ENCODE measurements around the gene CTDSPL2.
"Not testable (repeated sequence)": the region's sequence is repeated elsewhere in the genome, so short reads cannot be mapped to it uniquely, and the experiment has no call there.

The CTDSPL2 gene

DNA sequence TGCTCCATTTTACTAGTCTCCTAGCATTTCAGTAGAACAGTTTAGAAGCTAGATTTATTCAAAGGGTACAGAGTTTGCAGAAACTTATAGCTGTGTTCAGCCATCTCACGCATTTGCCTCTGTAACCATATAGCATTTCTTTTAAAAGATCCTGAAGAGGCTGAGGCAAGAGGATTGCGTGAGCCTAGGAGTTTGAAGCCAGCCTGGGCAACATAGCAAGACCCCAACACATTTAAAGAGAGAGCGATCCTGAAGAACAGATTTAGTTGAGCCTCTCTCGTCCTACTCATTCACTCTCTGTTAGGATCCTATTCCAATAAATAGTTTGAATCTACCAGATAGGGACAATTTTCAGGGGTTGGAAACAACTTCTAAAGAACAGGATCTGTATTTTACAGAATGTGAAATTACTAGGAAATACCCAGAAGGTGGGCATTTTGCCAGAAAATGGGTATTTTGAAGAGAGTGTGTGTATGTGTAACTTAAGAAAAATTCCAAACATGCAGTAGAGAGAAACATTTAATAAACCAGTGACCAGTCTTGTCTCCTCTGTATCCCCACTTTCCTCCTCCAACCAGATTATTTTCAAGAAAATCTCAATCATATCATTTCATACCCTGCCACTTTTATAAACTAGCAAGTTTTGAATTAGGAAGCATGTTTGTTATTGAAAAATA lies 114.0 kb downstream of the CTDSPL2 start:
- DNase-seq (ENCODE audit: low read depth in 3 of 3) = no peak

DNA sequence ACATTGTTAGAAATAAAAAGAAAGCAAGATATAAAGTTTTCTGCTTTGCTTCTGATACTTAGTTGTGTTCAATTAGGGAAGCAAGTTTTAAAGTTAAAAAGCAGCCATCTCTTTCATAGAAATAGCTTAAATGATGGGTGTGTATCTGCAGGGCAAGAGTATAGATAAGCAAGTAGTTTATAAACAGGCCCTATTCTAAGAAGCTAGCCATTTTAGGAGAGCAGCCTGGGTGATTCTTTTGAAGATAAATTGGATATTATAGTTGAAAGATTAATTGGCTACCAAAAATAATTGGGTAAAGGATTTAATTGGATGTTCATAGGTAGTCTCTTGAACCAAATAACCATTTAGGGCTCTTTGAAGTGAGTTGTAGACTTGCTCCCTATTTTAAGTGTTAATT lies 115.2 kb downstream of the CTDSPL2 start:
- DNase-seq (ENCODE audit: low read depth in 3 of 3) = no peak

DNA sequence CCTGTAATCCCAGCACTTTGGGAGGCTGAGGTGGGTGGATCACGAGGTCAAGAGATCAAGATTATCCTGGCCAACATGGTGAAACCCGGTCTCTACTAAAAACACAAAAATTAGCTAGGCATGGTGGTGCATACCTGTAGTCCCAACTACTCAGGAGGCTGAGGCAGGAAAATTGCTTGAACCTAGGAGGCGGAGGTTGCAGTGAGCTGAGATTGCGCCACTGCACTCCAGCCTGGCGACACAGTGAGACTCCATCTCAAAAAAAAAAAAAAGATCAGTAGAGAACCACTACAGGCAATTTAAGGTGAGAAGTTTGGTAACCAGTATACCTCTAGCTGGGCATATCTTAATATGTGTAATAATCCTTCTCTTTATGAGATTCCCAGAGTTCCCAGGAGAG lies 117.3 kb downstream of the CTDSPL2 start:
- not testable (repeated sequence) for DNase-seq (ENCODE audit: low read depth in 3 of 3)

DNA sequence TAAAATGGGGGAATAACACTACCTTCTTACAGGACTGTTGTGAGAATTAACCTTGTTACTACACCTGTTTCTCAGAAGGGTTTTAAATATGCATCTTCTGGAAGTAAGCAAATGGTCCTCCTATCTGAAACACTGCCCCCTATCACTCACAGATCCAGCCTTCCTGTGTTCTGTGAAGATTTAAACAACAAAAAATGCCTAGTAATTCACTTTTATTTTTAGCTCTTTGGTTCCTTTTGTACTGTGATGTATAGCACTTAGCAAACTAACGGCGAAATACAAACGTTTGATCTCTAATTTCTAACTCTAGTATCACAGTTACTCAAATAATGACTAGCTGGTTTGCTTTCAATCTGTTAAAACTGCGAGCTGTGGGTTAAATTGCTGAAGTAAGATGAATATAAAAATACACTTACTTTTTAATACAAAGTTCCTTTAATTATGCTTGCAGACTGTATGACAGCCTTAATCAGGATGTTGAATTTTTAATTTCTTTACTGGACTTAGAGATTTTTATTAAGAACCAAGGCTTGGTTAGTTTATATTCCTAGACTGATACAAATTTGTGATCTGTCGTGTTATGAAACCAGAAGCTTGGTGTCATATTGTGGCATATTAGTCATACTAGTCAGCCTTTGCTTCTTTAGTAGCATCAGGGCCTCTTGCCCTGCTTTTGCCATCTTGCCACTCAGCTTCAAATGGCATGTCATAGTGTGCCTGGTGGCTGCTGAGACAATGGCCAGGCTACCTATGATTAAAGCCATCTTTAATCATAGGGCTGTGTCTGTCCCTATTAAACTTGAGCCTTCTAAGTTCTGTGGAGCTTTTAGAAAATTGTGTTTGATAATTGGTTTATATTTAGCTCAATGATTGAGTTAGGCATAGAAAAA lies 118.7 kb downstream of the CTDSPL2 start:
- DNase-seq (ENCODE audit: low read depth in 3 of 3) = peak in 2 of 3 experiments; percentile 29 to 46

DNA sequence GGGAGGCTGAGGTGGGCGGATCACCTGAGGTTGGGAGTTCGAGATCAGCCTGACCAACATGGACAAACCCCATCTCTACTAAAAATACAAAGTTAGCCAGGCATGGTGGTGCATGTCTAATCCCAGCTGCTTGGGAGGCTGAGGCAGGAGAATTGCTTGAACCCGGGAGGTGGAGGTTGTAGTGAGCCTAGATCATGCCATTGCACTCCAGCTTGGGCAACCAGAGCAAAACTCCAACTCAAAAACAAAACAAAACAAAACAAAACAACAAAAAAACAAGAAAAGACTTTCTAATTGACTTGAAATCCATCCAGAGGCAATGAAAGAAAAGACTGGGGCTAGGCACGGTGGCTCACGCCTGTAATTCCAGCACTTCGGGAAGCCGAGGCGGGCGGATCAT lies 121.7 kb downstream of the CTDSPL2 start:
- not testable (repeated sequence) for DNase-seq (ENCODE audit: low read depth in 3 of 3)

DNA sequence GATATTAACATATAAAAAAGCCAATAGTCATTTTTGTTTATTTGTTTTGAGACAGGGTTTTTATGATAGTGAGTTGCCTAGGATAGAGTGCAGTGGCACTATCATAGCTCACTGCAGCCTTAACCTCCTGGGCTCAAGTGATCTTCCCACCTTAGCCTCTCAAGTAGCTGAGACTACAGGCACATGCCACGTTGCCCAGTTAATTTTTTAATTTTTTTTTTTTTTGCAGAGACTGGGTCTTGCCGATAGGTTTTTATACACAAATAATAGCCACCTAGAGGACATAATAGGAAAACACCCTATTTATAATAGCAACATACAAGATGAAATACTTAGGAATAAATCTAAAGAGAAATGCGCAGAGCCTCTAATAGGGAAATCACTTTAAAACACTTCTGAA lies 122.8 kb downstream of the CTDSPL2 start:
- DNase-seq (ENCODE audit: low read depth in 3 of 3) = no peak

DNA sequence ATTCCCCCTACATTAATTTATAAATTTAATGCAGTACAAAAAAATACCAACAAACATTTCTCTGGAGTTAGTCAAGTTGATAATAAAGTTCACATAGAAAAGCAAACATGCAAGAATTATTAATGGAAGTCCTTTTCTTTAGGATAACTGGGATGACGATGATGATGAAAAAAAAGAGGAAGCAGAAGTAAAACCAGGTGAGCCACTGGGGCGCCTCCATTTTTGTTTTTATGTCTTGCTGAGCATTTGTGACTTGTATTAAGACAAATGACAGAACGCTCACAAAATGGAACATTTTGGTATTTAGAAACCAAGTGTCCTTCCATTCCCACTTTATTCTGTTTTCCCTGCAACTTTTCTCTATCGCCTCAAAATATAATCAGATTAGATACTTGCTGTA lies 123.3 kb downstream of the CTDSPL2 start:
- DNase-seq (ENCODE audit: low read depth in 3 of 3) = no peak

DNA sequence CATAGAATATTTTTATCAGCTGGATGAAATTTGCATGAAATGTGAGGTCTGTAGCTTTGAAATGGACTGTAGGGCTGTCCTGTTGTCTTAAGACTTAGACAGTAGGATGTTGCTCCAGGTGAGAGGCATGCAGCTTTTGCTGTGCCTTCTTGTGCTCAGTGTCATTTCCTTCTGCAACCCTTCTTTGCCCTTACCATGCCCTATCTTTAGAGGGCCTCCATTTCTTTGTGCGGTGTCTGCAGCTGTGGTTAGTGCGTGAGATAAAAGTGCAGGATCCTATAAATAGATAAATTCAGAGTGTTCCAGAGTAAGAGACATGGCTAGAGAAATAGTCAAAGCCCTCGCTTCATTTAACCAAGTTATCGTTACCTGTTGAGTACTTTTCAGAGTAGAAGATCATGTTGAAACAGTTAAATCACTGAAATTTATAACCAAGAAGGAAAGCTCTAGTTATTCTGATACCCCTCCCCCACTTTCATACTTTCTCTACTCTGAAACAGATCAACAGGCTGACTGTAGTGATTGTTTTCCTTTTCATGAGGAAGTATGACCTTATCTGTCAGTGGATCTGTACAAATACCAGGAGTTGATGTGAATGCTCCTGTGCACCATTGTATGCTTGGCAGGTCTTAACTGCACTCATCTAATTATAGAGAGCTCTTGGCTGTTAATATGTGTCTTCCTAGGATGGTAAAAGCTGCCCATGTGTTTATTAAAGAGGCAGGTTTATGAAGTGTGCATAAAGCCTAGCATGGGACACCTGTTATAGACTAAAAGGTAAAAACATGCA lies 127.7 kb downstream of the CTDSPL2 start:
- no peak for DNase-seq (ENCODE audit: low read depth in 3 of 3)

DNA sequence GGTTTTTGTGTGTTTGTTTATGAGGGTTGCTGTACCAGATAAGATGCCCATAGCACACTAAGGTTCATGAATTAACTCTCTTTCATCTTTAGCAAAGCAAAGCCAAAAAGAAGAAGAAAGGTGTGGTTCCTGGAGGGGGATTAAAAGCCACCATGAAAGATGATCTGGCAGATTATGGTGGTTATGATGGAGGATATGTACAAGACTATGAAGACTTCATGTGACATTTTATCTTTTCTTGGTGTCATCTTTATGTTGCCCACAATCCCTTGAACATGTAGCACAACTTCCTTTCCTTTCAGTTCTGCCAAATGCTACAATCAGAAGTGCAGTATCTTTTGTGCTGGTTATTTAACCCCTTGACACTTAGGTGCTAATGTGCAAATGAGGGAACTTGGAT lies 133.5 kb downstream of the CTDSPL2 start:
- DNase-seq (ENCODE audit: low read depth in 3 of 3) = not testable (repeated sequence)

DNA sequence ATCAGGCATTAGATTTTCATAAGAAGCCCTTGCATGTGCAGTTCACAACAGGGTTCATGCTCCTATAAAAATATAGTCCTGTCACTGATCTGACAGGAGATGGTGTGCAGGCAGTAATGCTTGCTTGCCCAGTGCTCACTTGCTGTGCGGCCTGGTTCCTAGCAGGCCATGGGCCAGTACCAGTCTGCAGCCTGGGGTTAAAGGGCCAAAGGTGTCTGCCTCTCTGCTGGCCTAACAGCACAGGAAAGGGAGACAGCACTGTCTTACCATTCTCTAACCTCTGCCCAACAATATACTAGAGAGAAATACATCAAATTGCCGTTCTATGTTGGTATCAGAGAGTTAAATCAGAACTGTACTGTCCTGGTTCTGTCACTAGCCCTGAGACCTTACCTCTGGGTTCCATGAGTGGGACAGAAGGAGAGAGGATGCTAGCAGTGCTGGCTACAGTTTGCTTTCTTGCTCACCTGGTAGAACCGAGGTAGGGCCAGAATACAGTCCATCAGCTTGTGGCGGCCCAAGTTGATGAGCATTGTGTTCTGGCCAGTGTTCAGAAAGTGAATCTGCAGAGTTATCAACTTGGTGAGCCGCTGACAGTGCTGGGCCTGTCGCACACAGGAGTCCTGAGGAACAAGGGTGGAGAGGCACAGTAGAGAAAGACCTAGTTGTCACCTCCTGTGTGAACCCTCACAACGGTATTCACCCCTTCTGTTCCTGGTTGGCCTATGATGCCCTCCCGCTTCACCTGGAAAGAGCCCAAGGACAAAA lies 138.1 kb downstream of the CTDSPL2 start:
- DNase-seq (ENCODE audit: low read depth in 3 of 3) = no peak

DNA sequence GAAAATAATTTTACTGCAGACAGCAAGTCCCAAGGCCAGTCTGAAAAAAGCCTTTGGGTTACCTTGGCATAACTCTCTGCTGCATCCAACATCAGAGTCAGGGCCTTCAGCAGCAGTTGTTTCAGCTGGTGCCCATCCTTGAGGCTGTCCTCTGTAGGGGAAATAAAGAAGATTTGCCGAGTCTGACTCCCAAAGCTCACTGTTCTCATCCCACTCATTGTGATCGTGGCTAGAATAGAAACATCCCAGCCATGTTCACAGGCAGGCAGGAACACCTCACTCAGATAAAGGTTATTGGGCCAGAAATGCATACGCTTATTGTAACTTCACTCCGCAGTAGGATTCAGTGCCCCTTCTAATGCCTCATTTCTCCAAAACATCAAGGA lies 138.7 kb downstream of the CTDSPL2 start:
- no peak for DNase-seq (ENCODE audit: low read depth in 3 of 3)

DNA sequence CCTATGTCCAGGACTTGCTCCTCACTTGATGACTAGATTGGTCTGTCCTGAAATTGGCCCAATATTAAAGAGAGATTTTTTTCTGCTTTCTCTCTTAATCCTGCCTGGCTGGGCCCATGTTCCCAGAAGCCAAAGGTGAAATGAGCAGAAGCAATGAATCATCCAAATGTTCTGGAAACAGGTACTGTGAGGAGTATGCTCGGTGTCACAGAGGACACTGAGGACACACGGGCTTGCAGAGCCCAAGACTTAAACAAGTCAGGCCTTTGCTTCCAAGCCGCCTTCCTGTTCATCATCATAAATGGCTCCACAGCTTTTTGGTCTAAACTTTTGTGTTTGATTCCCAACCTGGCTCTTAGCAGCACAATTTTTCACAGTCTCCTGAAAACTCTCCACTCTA lies 140.9 kb downstream of the CTDSPL2 start:
- no peak for DNase-seq (ENCODE audit: low read depth in 3 of 3)

DNA sequence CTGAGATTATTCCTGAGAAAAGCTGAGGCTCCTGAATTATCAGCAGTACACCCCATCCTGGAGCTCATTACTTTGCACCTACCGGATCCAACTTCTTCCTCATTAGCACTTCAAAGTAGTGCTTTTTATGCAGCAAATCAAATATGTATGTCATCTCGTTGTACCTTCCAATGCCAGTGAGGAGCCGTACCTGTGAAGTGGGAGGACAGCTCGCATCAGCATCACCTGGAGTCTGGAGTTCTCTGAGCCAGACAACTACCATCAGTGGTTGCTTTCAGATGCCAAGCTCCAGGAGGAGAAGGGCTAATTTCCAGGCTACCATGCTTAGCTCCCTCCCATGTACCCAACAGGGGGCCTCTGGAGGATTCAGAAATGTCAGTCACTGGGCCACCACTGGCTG lies 141.9 kb downstream of the CTDSPL2 start:
- DNase-seq (ENCODE audit: low read depth in 3 of 3) = no peak

DNA sequence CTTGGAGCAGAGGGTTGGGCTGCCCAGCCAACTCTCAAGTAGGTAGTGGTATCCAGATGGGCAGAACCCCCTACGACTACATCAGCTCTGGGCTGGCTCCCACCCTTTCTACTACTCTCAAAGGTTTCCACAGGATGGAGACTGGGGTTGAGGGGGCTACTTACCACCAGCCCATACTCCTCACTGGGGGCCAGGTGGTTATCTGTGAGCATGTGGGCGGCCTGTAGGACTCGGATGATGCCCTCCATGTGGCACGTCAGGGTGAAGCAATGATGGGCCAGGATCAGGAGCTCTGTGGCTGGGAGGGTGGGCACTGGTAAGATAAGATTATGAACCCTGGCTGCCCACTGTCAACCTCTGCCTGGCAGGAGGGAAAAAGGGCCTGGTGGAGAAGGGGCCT lies 142.9 kb downstream of the CTDSPL2 start:
- no peak for DNase-seq (ENCODE audit: low read depth in 3 of 3)

DNA sequence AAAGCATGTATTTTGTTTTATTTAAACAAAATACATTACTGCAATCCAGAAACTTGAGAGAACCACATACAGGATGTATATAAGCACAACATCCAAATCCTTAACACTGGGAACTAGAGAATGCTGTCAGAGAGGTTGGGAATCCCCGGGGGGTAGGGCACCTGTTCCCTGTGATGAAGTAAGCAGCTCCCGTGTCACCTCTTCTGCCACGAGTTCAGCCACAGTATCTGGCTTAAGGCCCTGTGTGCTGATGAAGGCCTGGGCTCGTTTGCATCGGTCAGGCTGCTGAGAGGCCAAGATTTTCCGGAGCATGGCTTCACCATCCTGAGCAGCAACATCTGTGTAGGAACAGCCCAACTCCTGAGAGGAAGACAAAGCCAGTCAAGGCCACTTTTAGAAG lies 146.0 kb downstream of the CTDSPL2 start:
- no peak for DNase-seq (ENCODE audit: low read depth in 3 of 3)

DNA sequence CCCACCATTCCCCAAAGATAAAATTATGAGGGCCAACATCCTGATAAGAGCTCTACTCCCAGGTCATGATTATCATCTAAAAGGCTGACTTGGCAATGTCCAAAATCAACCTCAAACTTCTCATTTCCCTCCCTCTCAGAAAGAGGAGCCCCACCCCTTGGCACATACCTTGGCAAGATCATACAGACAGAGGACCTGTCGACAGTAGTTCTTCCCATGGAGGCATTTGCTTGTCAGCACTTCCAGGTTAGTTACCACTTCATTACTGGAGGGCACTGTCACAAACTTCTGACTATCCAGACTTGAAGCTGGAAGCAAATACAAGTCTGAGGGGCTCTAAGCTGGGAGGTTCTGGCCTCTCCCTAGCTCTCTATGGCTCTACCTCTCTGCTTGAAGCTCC lies 147.3 kb downstream of the CTDSPL2 start:
- no peak for DNase-seq (ENCODE audit: low read depth in 3 of 3)

Data from stimulated activated CD4-positive, alpha-beta T cell treated with anti-CD3 and anti-CD28 coated beads, TNF-alpha, amount 100 ng/mL, for 24 hours (primary cell).